Measurements from ENCODE around the gene GATAD2B.

Gene GATAD2B

GRCh38 chr1:153963030-153963849, 40.5 kb upstream of the GATAD2B start, which contains the start of gene SLC39A1 (continued):
- peak; percentile 14; the same call in 1 of the 2 replicates for TF ChIP-seq ZSCAN4 (tag by site-specific recombination; IDR thresholded peaks at IDR 0.05)
- no peak for TF ChIP-seq ZNF585B (tag by site-specific recombination; IDR thresholded peaks at IDR 0.05)
- no peak for TF ChIP-seq ZNF555 (tag by site-specific recombination; conservative IDR thresholded peaks at IDR 0.05)

- CTCF ChIA-PET, result interaction anchor here (0.9 to 2.2 kb wide), 3 partner anchors 16 to 141 kb away, joined by 3 to 9 read pairs (median 7); partner anchors contain the start of genes DENND4B and RAB13
- POLR2A ChIA-PET, result interaction anchor here (0.5 to 3.0 kb wide), 13 partner anchors 7 to 187 kb away, joined by 3 to 58 read pairs (median 7); partner anchors contain the start of genes DENND4B, GATAD2B, JTB and RAB13
- TF ChIP-seq GLIS2 (tag by site-specific recombination; IDR thresholded peaks at IDR 0.05), result peak; percentile 39
- 0 out of 2 replicates have a peak, but pooled peaks have one; percentile 20 for TF ChIP-seq CTCF (tag by site-specific recombination; IDR thresholded peaks at IDR 0.05)
- no peak for TF ChIP-seq ZNF146 (tag by site-specific recombination; IDR thresholded peaks at IDR 0.05)
- no peak for TF ChIP-seq ZNF112 (tag by site-specific recombination; IDR thresholded peaks at IDR 0.05)
- peak; percentile 17 for TF ChIP-seq IKZF3 (tag by site-specific recombination; IDR thresholded peaks at IDR 0.05)
- TF ChIP-seq, protein P1, sequence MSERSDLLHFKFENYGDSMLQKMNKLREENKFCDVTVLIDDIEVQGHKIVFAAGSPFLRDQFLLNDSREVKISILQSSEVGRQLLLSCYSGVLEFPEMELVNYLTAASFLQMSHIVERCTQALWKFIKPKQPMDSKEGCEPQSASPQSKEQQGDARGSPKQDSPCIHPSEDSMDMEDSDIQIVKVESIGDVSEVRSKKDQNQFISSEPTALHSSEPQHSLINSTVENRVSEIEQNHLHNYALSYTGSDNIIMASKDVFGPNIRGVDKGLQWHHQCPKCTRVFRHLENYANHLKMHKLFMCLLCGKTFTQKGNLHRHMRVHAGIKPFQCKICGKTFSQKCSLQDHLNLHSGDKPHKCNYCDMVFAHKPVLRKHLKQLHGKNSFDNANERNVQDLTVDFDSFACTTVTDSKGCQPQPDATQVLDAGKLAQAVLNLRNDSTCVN (tag by site-specific recombination; optimal IDR thresholded peaks at IDR 0.05), result no peak
- no peak for TF ChIP-seq ZNF791 (tag by site-specific recombination; IDR thresholded peaks at IDR 0.05)
- TF ChIP-seq, protein P2, sequence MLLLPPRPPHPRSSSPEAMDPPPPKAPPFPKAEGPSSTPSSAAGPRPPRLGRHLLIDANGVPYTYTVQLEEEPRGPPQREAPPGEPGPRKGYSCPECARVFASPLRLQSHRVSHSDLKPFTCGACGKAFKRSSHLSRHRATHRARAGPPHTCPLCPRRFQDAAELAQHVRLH (tag by site-specific recombination; IDR thresholded peaks at IDR 0.05), result no peak
- no peak for TF ChIP-seq GFI1B (tag by site-specific recombination; IDR thresholded peaks at IDR 0.05)
- peak; percentile 79 for TF ChIP-seq ZNF423 (tag by site-specific recombination; IDR thresholded peaks at IDR 0.05)
- TF ChIP-seq ZNF426 (tag by site-specific recombination; IDR thresholded peaks at IDR 0.05), result no peak
- no peak for TF ChIP-seq ZNF830 (tag by site-specific recombination; IDR thresholded peaks at IDR 0.05; ENCODE audit: low read depth)
- peak; percentile 40; the same call in 1 of the 2 replicates for TF ChIP-seq ZIC2 (tag by site-specific recombination; IDR thresholded peaks at IDR 0.05)
- TF ChIP-seq PRDM1 (tag by site-specific recombination; IDR thresholded peaks at IDR 0.05), result peak; percentile 59
- TF ChIP-seq WT1 (tag by site-specific recombination; IDR thresholded peaks at IDR 0.05), result peak; percentile 54; the same call in 1 of the 2 replicates
- TF ChIP-seq ZNF174 (tag by site-specific recombination; IDR thresholded peaks at IDR 0.05), result no peak
- TF ChIP-seq HOXA7 (CRISPR knock-in tag; IDR thresholded peaks at IDR 0.05; ENCODE audit: borderline replicate concordance), result no peak
- no peak for TF ChIP-seq SCRT2 (tag by site-specific recombination; IDR thresholded peaks at IDR 0.05)
- TF ChIP-seq ZBTB20 (tag by site-specific recombination; IDR thresholded peaks at IDR 0.05), result peak; percentile 47; the same call in 1 of the 2 replicates
- TF ChIP-seq ZNF76 (tag by site-specific recombination; IDR thresholded peaks at IDR 0.05; ENCODE audit: borderline replicate concordance, low read depth), result peak; percentile 82
- TF ChIP-seq ZSCAN5A (tag by site-specific recombination; IDR thresholded peaks at IDR 0.05), result no peak
- no peak for TF ChIP-seq ZFP37 (tag by site-specific recombination; IDR thresholded peaks at IDR 0.05)
- no peak for TF ChIP-seq ZNF140 (tag by site-specific recombination; IDR thresholded peaks at IDR 0.05)
- TF ChIP-seq BCL6B (tag by site-specific recombination; IDR thresholded peaks at IDR 0.05), result no peak
Measured at GRCh38 chr1:153962088-153963029, 39.6 kb upstream of the GATAD2B start.

More at GRCh38 chr1:153962088-153963029, 39.6 kb upstream of the GATAD2B start:
- H3K4me3 ChIP-seq (ENCODE audit: low read depth, low read length), result peak overlapping the region; percentile 62
- H3K36me3 ChIP-seq (ENCODE audit: control insufficient read depth in 2 of 2, insufficient read depth in 1 of 2, low read length in 2 of 2), result peaks cover 0 to 31% of the 10 kb centered on the region in 2 experiments; a peak in 2 of 3 replicates
- H3K4me1 ChIP-seq (ENCODE audit: control insufficient read depth, insufficient read depth, low read length), result peaks cover 4% of the 10 kb centered on the region; the same call in 1 of the 2 replicates
- H3K27ac ChIP-seq (ENCODE audit: extremely low read depth, low read depth, low read length), result peak overlapping the region; percentile 53
- no peaks in the 10 kb centered on the region for H3K9me3 ChIP-seq (ENCODE audit: control insufficient read depth, insufficient read depth, low read depth, low read length)
